ENCODE data around the gene TAPT1. TPM values are rescaled to one million over a fixed set of nuclear protein-coding genes. Genes with fewer than 3 reads are reported as not detected.

The TAPT1 gene
- polyA plus RNA-seq, 2 of the 4 experiments (the other 2 are of a cell fraction) = 11.5 to 17.1 TPM

- TF ChIP-seq RNF2 (IDR thresholded peaks at IDR 0.05; ENCODE audit: borderline replicate concordance, low read depth) (no peak), FOSL2 (IDR thresholded peaks at IDR 0.05) (no peak), FOSL2 (CRISPR knock-in tag; IDR thresholded peaks at IDR 0.05) (no peak), TP53 (CRISPR knock-in tag; IDR thresholded peaks at IDR 0.05) (no peak), ZFP36 (IDR thresholded peaks at IDR 0.05; ENCODE audit: borderline replicate concordance, partially characterized antibody) (no peak)
These were observed 49.6 kb downstream of the TAPT1 start (continued) for GRCh38 chr4:16176621-16177020.

GRCh38 chr4:16171831-16172230, 54.4 kb downstream of the TAPT1 start:
- TF ChIP-seq RFX5 (IDR thresholded peaks at IDR 0.05) = no peak
- ATAC-seq (no peak), DNase-seq (ENCODE audit: low read depth in 1 of 2, low spot score in 1 of 2) (no peak), FAIRE-seq (no peak)
- Histone ChIP-seq H3K4me2 (no peak overlapping the region), H3K27ac (no peak overlapping the region), H3K4me1 (no peaks in the 10 kb centered on the region), H3K4me3 (no peak overlapping the region), H3K9me3 (no peaks in the 10 kb centered on the region)
- ChIA-PET POLR2A (no interaction called here), CTCF (interaction anchor here (2.4 kb wide), 1 partner anchor 34 kb away, joined by 6 read pairs; no protein-coding TSS in a partner anchor)
- WGBS (ENCODE audit: missing lambda C conversion rate) = 85% methylated on average over 7 of the region's 7 CpGs

- H3K27ac ChIP-seq = no peak overlapping the region
- DNase-seq (ENCODE audit: low read depth in 1 of 2, low spot score in 1 of 2) (no peak), FAIRE-seq (no peak), ATAC-seq (no peak)
- no peaks in the 10 kb centered on the region for H3K9me3 ChIP-seq
- CTCF ChIA-PET = no interaction called here
- no peak for TF ChIP-seq RARB (CRISPR knock-in tag; IDR thresholded peaks at IDR 0.05)
- no peak for TF ChIP-seq MYC (IDR thresholded peaks at IDR 0.05; ENCODE audit: borderline replicate concordance, low read length)
- TF ChIP-seq JUNB (IDR thresholded peaks at IDR 0.05) = no peak
- TF ChIP-seq JUN (IDR thresholded peaks at IDR 0.05) = no peak
- TF ChIP-seq CEBPB (IDR thresholded peaks at IDR 0.05) = no peak
- no peak for TF ChIP-seq PBX3 (IDR thresholded peaks at IDR 0.05)
- TF ChIP-seq NPAS2 (CRISPR knock-in tag; IDR thresholded peaks at IDR 0.05; ENCODE audit: borderline replicate concordance) = no peak
- no peak for TF ChIP-seq ELK1 (IDR thresholded peaks at IDR 0.05; ENCODE audit: low read depth, low read length)
- TF ChIP-seq ZC3H11A (IDR thresholded peaks at IDR 0.05) = no peak
- no peaks in the 10 kb centered on the region for H3K4me1 ChIP-seq
- H3K4me3 ChIP-seq = no peak overlapping the region
- WGBS (ENCODE audit: missing lambda C conversion rate) = 93% methylated on average over 4 of the region's 4 CpGs
- no peak overlapping the region for H3K4me2 ChIP-seq
- POLR2A ChIA-PET = no interaction called here
These were observed 56.8 kb downstream of the TAPT1 start for GRCh38 chr4:16169490-16169889.

- 73% methylated on average over 3 of the region's 3 CpGs for WGBS (ENCODE audit: missing lambda C conversion rate)
- FAIRE-seq = no peak
- ChIA-PET CTCF (interaction anchor here (0.9 kb wide), 1 partner anchor 14 kb away, joined by 3 read pairs; no protein-coding TSS in a partner anchor), POLR2A (no interaction called here)
- ATAC-seq = no peak
- Histone ChIP-seq H3K9me3 (no peaks in the 10 kb centered on the region), H3K27ac (no peak overlapping the region), H3K4me2 (no peak overlapping the region), H3K4me1 (no peaks in the 10 kb centered on the region), H3K4me3 (no peak overlapping the region)
- TF ChIP-seq RNF2 (IDR thresholded peaks at IDR 0.05; ENCODE audit: borderline replicate concordance, low read depth) (no peak), E2F6 (IDR thresholded peaks at IDR 0.05; ENCODE audit: borderline replicate concordance, low read depth) (no peak), CHD2 (IDR thresholded peaks at IDR 0.05; ENCODE audit: low read length, partially characterized antibody) (no peak), HOXB13 (CRISPR knock-in tag; IDR thresholded peaks at IDR 0.05; ENCODE audit: low read depth) (no peak), USF2 (IDR thresholded peaks at IDR 0.05) (no peak), CHD4 (IDR thresholded peaks at IDR 0.05; ENCODE audit: borderline replicate concordance) (no peak), HDAC2 (IDR thresholded peaks at IDR 0.05) (no peak), MYC (IDR thresholded peaks at IDR 0.05; ENCODE audit: borderline replicate concordance, low read length) (no peak), CBX2 (IDR thresholded peaks at IDR 0.05; ENCODE audit: borderline replicate concordance, low read depth) (no peak), HOXB5 (CRISPR knock-in tag; IDR thresholded peaks at IDR 0.05) (no peak), TFCP2L1 (CRISPR knock-in tag; IDR thresholded peaks at IDR 0.05) (no peak)
- no peak for DNase-seq (ENCODE audit: low read depth in 1 of 2, low spot score in 1 of 2)
These were observed 57.4 kb downstream of the TAPT1 start for GRCh38 chr4:16168710-16169388.

Measured in A549 (cell line).